VCaP (cell line): ENCODE data around the gene ERI3.

Source experiments
- H3K27ac ChIP-seq: fragments of 450-650 bp; 2 replicates; pipeline ENCODE4 v1.5.1; 2017
- CTCF ChIP-seq: fragments of 450-650 bp; conservative IDR thresholded peaks from 2 replicates; pipeline ENCODE4 v1.5.1; 2017; ENCODE audit warnings: mild to moderate bottlenecking, moderate library complexity

Gene ERI3, protein sequence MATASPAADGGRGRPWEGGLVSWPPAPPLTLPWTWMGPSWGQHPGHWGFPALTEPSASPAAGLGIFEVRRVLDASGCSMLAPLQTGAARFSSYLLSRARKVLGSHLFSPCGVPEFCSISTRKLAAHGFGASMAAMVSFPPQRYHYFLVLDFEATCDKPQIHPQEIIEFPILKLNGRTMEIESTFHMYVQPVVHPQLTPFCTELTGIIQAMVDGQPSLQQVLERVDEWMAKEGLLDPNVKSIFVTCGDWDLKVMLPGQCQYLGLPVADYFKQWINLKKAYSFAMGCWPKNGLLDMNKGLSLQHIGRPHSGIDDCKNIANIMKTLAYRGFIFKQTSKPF

GRCh38 chr1:44354840-44355581 is at the start of gene ERI3:
Gene ERI3, minus strand, starts transcription at chr1:44355257. Its CDS starts 231 bp downstream, at chr1:44355026.
- no peak for TF ChIP-seq CTCF
- H3K27ac ChIP-seq = peak within 1 kb of the TSS; percentile 78; the same call in 1 of the 2 replicates

GRCh38 chr1:44401256-44402228 is 46.5 kb upstream of the ERI3 start:
- no peak overlapping the region for H3K27ac ChIP-seq
- TF ChIP-seq CTCF = no peak

DNA sequence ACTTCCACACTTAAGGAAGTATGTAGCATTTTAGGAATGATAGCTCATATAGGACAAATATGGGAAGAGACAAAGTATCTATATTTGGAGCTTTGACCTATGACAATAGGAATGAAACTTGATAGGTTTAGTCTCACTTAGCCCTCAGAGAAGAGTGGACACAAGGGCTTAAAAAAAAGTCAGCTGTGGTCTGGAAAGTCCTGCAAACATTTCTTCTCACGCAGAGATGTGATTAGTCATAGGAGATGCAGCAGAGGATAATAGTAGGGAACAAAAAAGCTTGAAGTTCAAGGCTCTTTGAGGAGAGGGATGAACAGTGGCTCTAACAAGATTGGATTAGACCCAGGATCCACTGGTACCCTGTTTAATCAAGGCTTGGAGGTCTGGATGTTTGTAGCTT is 35.2 kb upstream of the ERI3 start:
- H3K27ac ChIP-seq = no peak overlapping the region
- TF ChIP-seq CTCF = no peak

- TF ChIP-seq CTCF = no peak
- H3K27ac ChIP-seq = no peak overlapping the region
Observed at GRCh38 chr1:44389437-44389836, 34.4 kb upstream of the ERI3 start.

- no peak overlapping the region for H3K27ac ChIP-seq
- no peak for TF ChIP-seq CTCF
Observed at GRCh38 chr1:44388551-44388950, 33.5 kb upstream of the ERI3 start.

DNA sequence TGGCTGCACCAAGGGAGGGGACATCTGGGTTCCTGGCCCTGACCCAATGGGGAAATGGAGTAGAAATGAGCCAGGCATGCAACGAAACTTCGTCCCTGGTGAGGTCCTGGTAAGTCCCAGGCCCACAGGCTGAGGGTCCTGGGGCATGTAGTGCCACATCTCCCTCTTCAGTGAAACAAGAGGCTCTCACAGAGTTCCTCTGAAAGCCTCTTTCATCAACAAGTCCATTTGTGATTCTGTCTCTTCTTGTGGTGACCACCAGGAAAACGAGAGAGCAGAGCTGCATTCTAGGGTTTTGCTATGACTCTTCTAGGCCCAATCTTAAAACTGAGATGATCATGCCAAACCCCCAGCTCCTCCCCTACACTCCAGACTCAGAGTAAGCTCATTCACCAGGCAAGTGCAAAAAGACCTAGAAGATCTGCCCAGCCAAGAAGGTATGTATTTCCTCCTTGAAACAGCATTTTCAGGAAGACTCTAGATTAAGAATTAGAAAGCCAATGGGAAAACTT is 25.7 kb upstream of the ERI3 start:
- TF ChIP-seq CTCF = no peak
- no peak overlapping the region for H3K27ac ChIP-seq
